HT-29 (cell line): Measurements from ENCODE around the gene NDST4. TPM values are rescaled to one million over a fixed set of nuclear protein-coding genes. Genes with fewer than 3 reads are reported as not detected.

Experiments used
- DNase-seq: peaks from one replicate; pipeline ENCODE4 v3.0.0-alpha.2; 2015; ENCODE audit warnings: low spot score
- small RNA-seq: library from RNA; depleted of rRNA; stranded (forward); fragments of <200 nt; gene quantifications from one replicate; pipeline ENCODE3, GENCODE V24; 2014
- total RNA-seq: library from RNA; depleted of rRNA; stranded (reverse); fragments of >200 nt; shearing (Covaris generic); gene quantifications from 2 replicates; pipeline ENCODE4 v1.2.3, GENCODE V29; 2014

NDST4 gene
- total RNA-seq, 1 experiment from 2014 or later = not detected

DNA sequence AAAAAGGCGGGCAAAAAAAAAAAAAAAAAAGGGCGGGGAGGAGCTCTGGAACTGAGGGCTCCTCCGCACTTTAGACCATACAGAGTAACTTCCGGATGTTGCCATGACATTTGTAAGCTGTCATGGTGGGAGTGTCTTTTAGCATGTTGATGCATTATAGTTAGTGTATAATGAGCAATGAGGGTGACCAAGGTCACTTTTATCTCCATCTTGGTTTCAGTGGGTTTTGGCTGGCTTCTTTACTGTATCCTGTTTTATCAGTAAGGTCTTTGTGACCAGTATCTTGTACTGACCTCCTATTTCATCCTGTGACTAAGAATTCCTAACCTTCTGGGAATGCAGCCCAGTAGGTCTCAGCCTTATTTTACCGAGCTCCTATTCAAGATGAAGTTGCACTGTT, 321.4 kb downstream of the NDST4 start:
- no peak for DNase-seq

DNA sequence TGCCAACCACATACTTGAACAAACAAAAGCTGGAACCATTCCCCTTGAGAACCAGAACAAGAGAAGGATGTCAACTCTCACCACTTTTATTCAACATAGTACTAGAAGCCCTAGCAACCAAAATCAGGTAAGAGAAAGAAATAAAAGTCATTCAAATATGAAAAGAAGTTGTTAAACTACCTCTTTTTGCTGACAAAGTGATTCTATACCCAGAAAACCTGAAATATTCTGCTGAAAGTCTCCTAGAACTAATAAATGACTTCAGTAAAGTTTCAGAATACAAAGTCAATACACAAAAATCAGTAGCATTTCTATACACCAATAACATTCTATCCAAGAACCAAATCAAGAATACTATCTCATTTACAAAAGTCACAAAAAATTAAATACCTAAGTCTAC, 327.9 kb downstream of the NDST4 start:
- no peak for DNase-seq

DNA sequence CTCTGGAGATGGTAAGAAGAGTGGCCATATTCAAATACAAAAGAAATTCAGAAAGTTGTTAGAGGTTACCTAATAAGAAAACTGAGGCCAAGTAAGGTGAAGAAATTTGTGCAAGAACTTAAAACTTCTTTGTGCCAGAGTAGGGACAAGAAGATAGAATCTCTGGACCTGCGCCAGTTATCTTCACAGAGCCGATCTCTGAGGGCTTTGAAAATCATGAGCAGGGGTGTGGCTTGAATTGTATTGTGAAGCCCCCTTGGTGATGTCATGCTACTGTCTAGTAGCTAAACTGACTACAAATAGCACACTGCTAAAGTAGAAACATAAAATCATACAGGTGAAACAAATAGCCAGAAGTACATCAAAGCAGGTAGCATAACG, 330.2 kb downstream of the NDST4 start:
- no peak for DNase-seq

DNA sequence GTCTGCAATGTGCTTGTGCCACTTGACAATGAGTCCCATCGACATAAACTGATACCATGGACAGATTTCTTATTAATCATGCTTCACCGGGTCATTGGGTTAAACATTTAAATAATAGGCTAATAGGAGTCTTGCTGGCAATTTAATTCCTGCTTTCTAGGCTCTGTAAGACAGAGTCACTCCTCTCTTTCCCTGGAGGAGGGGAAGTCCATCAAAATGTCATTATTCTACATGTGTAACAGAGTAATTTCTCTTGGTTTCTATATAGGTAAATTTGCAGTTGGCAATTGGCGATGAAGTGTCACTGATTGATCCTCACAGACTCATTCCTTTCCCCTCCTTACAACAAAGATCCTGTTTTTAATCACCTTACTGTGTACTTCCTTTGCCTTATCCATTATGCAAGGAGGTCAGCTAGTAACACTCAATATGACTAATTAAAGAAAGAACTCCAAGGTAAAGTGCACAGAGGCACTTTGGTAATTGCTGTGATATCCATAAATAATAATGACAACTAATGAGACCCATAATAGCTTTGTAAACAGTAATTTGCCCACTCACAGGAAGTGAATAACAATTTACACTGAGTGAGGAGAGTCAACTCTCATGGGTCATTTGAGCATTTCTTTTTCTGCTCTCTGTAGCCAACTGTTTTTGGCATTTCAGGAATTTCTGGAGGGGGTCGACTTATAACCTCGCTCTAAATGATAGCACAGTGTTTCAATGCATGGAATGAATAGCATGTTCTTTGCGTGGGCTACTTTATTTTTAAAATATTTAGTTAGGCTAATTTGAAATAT, 330.8 kb downstream of the NDST4 start:
- DNase-seq = no peak

DNA sequence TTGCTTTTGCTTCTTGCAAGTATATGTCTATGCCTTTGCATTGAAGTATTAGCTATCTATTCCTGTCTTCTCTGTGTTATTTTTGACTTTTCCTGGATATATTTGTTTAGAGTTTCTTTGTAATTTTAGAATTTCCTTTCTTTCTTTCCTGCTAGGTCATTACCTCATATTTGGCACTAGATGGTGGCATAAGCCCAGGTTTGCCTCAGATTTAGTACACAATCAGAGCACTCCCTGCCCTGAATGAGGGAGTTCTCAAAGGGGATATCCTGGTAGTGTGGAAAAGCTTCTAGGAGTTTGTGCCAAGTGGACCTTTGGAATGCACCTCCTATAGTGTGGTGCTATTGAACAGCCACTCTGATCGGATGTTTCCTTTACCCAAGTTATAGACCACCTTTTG, 333.2 kb downstream of the NDST4 start:
- DNase-seq = peak; percentile 57

Small RNAs within 50 kb of the gene (small RNA-seq; reads per million reads assigned to genes)
- gene RN7SL808P = not detected
